ENCODE measurements around the gene PET100. TPM values are rescaled to one million over a fixed set of nuclear protein-coding genes. Genes with fewer than 3 reads are reported as not detected.

Gene PET100
- polyA plus RNA-seq, 2 of the 4 experiments (the other 2 are of a cell fraction), result 48.6 to 99.3 TPM

- TF ChIP-seq CEBPB (IDR thresholded peaks at IDR 0.05) (no peak), HES2 (IDR thresholded peaks at IDR 0.05) (no peak)
Measured at GRCh38 chr19:7641290-7642276, 12.0 kb downstream of the PET100 start (continued).

- POLR2A ChIA-PET, result no interaction called here
Measured at GRCh38 chr19:7642295-7643030, 12.9 kb downstream of the PET100 start.

More at GRCh38 chr19:7642295-7643030, 12.9 kb downstream of the PET100 start:
- TF ChIP-seq SMC3 (IDR thresholded peaks at IDR 0.05) (no peak), ATOH8 (CRISPR knock-in tag; IDR thresholded peaks at IDR 0.05; ENCODE audit: low read depth) (no peak), RNF2 (IDR thresholded peaks at IDR 0.05; ENCODE audit: borderline replicate concordance, low read depth) (no peak), BCL3 (IDR thresholded peaks at IDR 0.05) (no peak), REST (IDR thresholded peaks at IDR 0.05) (no peak), POLR2AphosphoS2 (conservative IDR thresholded peaks at IDR 0.05; ENCODE audit: low read length) (no peak), ZFP36 (IDR thresholded peaks at IDR 0.05; ENCODE audit: borderline replicate concordance, partially characterized antibody) (no peak), ZSCAN20 (CRISPR knock-in tag; IDR thresholded peaks at IDR 0.05) (no peak), MAFK (IDR thresholded peaks at IDR 0.05; ENCODE audit: partially characterized antibody) (no peak), MYC (IDR thresholded peaks at IDR 0.05; ENCODE audit: borderline replicate concordance, low read length) (no peak), ESRRA (IDR thresholded peaks at IDR 0.05; ENCODE audit: borderline replicate concordance, low read length) (no peak), NFE2L2 (conservative IDR thresholded peaks at IDR 0.05; ENCODE audit: low read length) (no peak), JUN (IDR thresholded peaks at IDR 0.05) (no peak), HEYL (CRISPR knock-in tag; IDR thresholded peaks at IDR 0.05) (no peak)
- no peak overlapping the region for H3K4me3 ChIP-seq
- no peak overlapping the region for H3K27ac ChIP-seq
- WGBS (ENCODE audit: missing lambda C conversion rate), result 95% methylated on average over 23 of the region's 27 CpGs
- H3K4me1 ChIP-seq, result no peaks in the 10 kb centered on the region
- no peak for ATAC-seq
- DNase-seq (ENCODE audit: low read depth in 1 of 2, low spot score in 1 of 2), result no peak
- FAIRE-seq, result no peak
- CTCF ChIA-PET, result interaction anchor here (0.9 to 1.9 kb wide), 4 partner anchors 9 to 37 kb away, joined by 3 to 9 read pairs (median 4); no protein-coding TSS in a partner anchor
- no peak overlapping the region for H3K4me2 ChIP-seq
- H3K9me3 ChIP-seq, result no peaks in the 10 kb centered on the region

All from A549 (cell line).